Loucy (cell line): ENCODE results near the gene WASF2.
"Not testable (repeated sequence)": the region's sequence is repeated elsewhere in the genome, so short reads cannot be mapped to it uniquely, and the experiment has no call there.

Source experiments
- H2AFZ ChIP-seq: fragments of 200-600 bp; sonication (generic); 2 replicates; pipeline ENCODE4 v1.6.0; 2016; ENCODE audit warnings: antibody characterized with exemption, mild to moderate bottlenecking, low read length, moderate library complexity
- H3F3A ChIP-seq: fragments of 200-600 bp; 2 replicates; pipeline ENCODE4 v1.6.0; 2016; ENCODE audit warnings: antibody characterized with exemption, low read depth, mild to moderate bottlenecking
- H3K27me3 ChIP-seq: fragments of 200-600 bp; sonication (generic); 2 replicates; pipeline ENCODE4 v1.6.1; 2014; ENCODE audit warnings: low read length, mild to moderate bottlenecking; ENCODE audit not compliant: insufficient read depth, poor library complexity, severe bottlenecking
- H3K36me3 ChIP-seq: fragments of 200-600 bp; sonication (generic); 2 replicates; pipeline ENCODE4 v1.6.1; 2016; ENCODE audit warnings: low read length; ENCODE audit not compliant: insufficient read depth
- H3K4me1 ChIP-seq: fragments of 200-600 bp; sonication (generic); 2 replicates; pipeline ENCODE4 v1.5.1; 2014; ENCODE audit warnings: low read length, mild to moderate bottlenecking; ENCODE audit not compliant: insufficient read depth, poor library complexity, severe bottlenecking
- H3K4me2 ChIP-seq: fragments of 200-600 bp; sonication (generic); 2 replicates; pipeline ENCODE4 v1.6.0; 2014; ENCODE audit warnings: antibody characterized with exemption, low read length, low read depth, mild to moderate bottlenecking; ENCODE audit not compliant: poor library complexity, severe bottlenecking
- H3K4me3 ChIP-seq: fragments of 200-600 bp; sonication (generic); 2 replicates; pipeline ENCODE4 v1.5.1; 2014; ENCODE audit warnings: low read length, mild to moderate bottlenecking, mixed read lengths; ENCODE audit not compliant: poor library complexity, severe bottlenecking
- H3K79me2 ChIP-seq: fragments of 200-600 bp; sonication (generic); 2 replicates; pipeline ENCODE4 v1.6.1; 2014; ENCODE audit warnings: low read length; ENCODE audit not compliant: insufficient read depth
- H3K9ac ChIP-seq: fragments of 200-600 bp; sonication (generic); 2 replicates; pipeline ENCODE4 v1.6.0; 2014; ENCODE audit warnings: mild to moderate bottlenecking, low read depth, low read length, moderate library complexity; ENCODE audit not compliant: poor library complexity, severe bottlenecking
- H3K9me2 ChIP-seq: fragments of 200-600 bp; sonication (generic); replicated peaks from 2 replicates; pipeline ENCODE4 v1.6.1; 2016; ENCODE audit warnings: low read depth, low read length, mixed read lengths
- H3K9me3 ChIP-seq: fragments of 200-600 bp; sonication (generic); 2 replicates; pipeline ENCODE4 v1.6.1; 2014; ENCODE audit warnings: mild to moderate bottlenecking, antibody characterized with exemption, low read length, low read depth; ENCODE audit not compliant: insufficient read depth
- H4K20me1 ChIP-seq: fragments of 200-600 bp; sonication (generic); 2 replicates; pipeline ENCODE4 v1.6.0; 2014; ENCODE audit warnings: antibody characterized with exemption, low read length, mild to moderate bottlenecking; ENCODE audit not compliant: insufficient read depth, poor library complexity, severe bottlenecking
- CTCF ChIP-seq: fragments of 200-600 bp; sonication (generic); conservative IDR thresholded peaks from 2 replicates; pipeline ENCODE4 v1.5.1; 2014; ENCODE audit warnings: mild to moderate bottlenecking, antibody characterized with exemption, low read length
- EZH2phosphoT487 ChIP-seq: fragments of 200-600 bp; IDR thresholded peaks from 2 replicates; pipeline ENCODE4 v1.6.1; 2018; ENCODE audit warnings: antibody characterized with exemption, mild to moderate bottlenecking, moderate library complexity, borderline replicate concordance

Gene WASF2

GRCh38 chr1:27405598-27406361 lies 84.2 kb downstream of the WASF2 start:
- not testable (repeated sequence) for H2AFZ ChIP-seq, H3K27me3 ChIP-seq, H3K79me2 ChIP-seq, H4K20me1 ChIP-seq, H3K9me3 ChIP-seq, H3K4me3 ChIP-seq, H3K9me2 ChIP-seq, H3K4me2 ChIP-seq
- TF ChIP-seq CTCF, result peak; percentile 26; the same call in 1 of the 2 replicates
- Histone ChIP-seq H3F3A (peaks cover 20% of the 10 kb centered on the region; the same call in 1 of the 2 replicates), H3K9ac (peak overlapping the region; percentile 91), H3K4me1 (peaks cover 48% of the 10 kb centered on the region), H3K36me3 (peaks cover 38% of the 10 kb centered on the region; the same call in 1 of the 2 replicates)

GRCh38 chr1:27405074-27405473 lies 84.9 kb downstream of the WASF2 start:
- Histone ChIP-seq H3K9me3 (no peaks in the 10 kb centered on the region), H3K27me3 (no peaks in the 10 kb centered on the region), H3K4me3 (peak overlapping the region; percentile 71), H2AFZ (no peak overlapping the region), H4K20me1 (no peaks in the 10 kb centered on the region), H3K4me1 (peaks cover 48% of the 10 kb centered on the region), H3K9me2 (no peaks in the 10 kb centered on the region), H3K79me2 (no peaks in the 10 kb centered on the region; the same call in 1 of the 2 replicates), H3F3A (peaks cover 20% of the 10 kb centered on the region; the same call in 1 of the 2 replicates), H3K4me2 (peak overlapping the region; percentile 87), H3K36me3 (peaks cover 31% of the 10 kb centered on the region; the same call in 1 of the 2 replicates), H3K9ac (peak overlapping the region; percentile 91)
- TF ChIP-seq EZH2phosphoT487 (no peak), CTCF (no peak)

- H3K9me2 ChIP-seq, result no peaks in the 10 kb centered on the region
- peak overlapping the region; percentile 91 for H3K9ac ChIP-seq
- no peaks in the 10 kb centered on the region for H3K27me3 ChIP-seq
- no peaks in the 10 kb centered on the region for H3K9me3 ChIP-seq
- peak overlapping the region; percentile 71 for H3K4me3 ChIP-seq
- peaks cover 48% of the 10 kb centered on the region for H3K4me1 ChIP-seq
- TF ChIP-seq EZH2phosphoT487, result no peak
- TF ChIP-seq CTCF, result no peak
- H3K36me3 ChIP-seq, result peaks cover 22% of the 10 kb centered on the region; the same call in 1 of the 2 replicates
- peaks cover 20% of the 10 kb centered on the region; the same call in 1 of the 2 replicates for H3F3A ChIP-seq
- peak overlapping the region; percentile 87 for H3K4me2 ChIP-seq
- H4K20me1 ChIP-seq, result no peaks in the 10 kb centered on the region
- no peak overlapping the region for H2AFZ ChIP-seq
- H3K79me2 ChIP-seq, result no peaks in the 10 kb centered on the region; the same call in 1 of the 2 replicates
Measured at GRCh38 chr1:27403931-27404330, 86.0 kb downstream of the WASF2 start.
